ENCODE data around the gene LDLRAD4. TPM values are rescaled to one million over a fixed set of nuclear protein-coding genes. Genes with fewer than 3 reads are reported as not detected.

Gene LDLRAD4
- total RNA-seq (2021) (3.6 and 5.5 TPM in 2 replicates), Bru-seq, nascent RNA (percentile 33 among the genes with signal in this experiment), BruChase-seq, experiment 1, labeled RNA remaining after a 2-hour chase (percentile 40 among the genes with signal in this experiment), BruChase-seq, experiment 2, labeled RNA remaining after a 6-hour chase (percentile 35 among the genes with signal in this experiment)
- long read RNA-seq, partial matches to known transcripts = 3 of 10 reads
- long read RNA-seq, other reads (novel, unspliced or antisense) = 7 of 10 reads

DNA sequence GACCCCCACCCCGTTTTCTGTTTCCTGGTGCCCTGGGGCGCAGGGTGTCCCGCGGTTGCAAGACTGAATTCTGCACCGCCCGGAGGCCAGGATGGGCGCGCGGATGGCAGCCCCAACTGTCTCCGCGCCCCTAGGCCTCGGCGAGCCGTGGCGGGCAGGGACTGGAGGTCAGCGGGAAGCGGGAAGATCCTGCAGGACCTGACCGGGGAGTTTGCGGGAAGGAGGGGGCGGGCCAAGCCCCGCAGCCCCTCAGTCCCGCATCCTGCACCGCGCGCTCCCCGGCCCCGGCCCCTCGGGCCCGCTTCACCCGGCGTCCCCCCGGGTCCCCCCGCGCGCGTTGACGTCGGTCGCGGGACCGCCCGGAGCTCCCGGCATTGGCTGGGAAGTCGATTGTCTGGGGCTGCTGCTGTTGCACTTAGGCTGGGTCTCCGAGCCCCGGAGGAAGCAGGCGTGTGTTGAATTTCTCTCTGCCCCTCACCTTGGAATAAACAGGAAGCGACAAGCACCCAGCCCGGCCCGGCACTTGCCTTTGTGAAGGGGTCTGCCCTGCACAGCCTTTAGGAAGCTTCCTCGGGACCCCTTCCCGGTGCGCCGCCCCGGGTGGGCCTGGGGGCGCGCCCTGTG, at the start of gene LDLRAD4:
LDLRAD4 (plus strand) TSS at position 393 of the 624 bp plus-strand sequence.
- intact Hi-C loops (cut with micrococcal nuclease; ENCODE audit: unreplicated experiment) = loop anchor here (10.0 kb wide), 1 partner anchor 226 kb away; no protein-coding TSS in a partner anchor
- ChIA-PET CTCF (no interaction called here), POLR2A (ENCODE audit: low non-redundant PET) (no interaction called here)
- no TSS peak for BruUV-seq (replicated peaks)
- peak within 1 kb of the TSS; percentile 48 for H3K4me3 ChIP-seq (ENCODE audit: low read depth, low read length, poor library complexity, severe bottlenecking)
- H3K4me1 ChIP-seq (ENCODE audit: insufficient read depth, low read length, poor library complexity, severe bottlenecking) = peaks cover 23% of the 10 kb centered on the region
- DNase-seq (ENCODE audit: low spot score) = peak; percentile 32
- H3K27ac ChIP-seq (ENCODE audit: low read depth, low read length, poor library complexity, severe bottlenecking) = no peak within 1 kb of the TSS
- H3K36me3 ChIP-seq (ENCODE audit: insufficient read depth, low read length, poor library complexity, severe bottlenecking) = no peaks in the 10 kb centered on the region
- peaks cover 71% of the 10 kb centered on the region for H3K27me3 ChIP-seq (replicated peaks; ENCODE audit: insufficient read depth, low read depth, low read length, poor library complexity)
- H3K9me3 ChIP-seq (ENCODE audit: low read depth, low read length, poor library complexity, severe bottlenecking) = no peaks in the 10 kb centered on the region
- TF ChIP-seq EZH2 (IDR thresholded peaks at IDR 0.05; ENCODE audit: borderline replicate concordance, low read depth, low read length, poor library complexity, severe bottlenecking) = peak; percentile 88
- TF ChIP-seq, protein P1, sequence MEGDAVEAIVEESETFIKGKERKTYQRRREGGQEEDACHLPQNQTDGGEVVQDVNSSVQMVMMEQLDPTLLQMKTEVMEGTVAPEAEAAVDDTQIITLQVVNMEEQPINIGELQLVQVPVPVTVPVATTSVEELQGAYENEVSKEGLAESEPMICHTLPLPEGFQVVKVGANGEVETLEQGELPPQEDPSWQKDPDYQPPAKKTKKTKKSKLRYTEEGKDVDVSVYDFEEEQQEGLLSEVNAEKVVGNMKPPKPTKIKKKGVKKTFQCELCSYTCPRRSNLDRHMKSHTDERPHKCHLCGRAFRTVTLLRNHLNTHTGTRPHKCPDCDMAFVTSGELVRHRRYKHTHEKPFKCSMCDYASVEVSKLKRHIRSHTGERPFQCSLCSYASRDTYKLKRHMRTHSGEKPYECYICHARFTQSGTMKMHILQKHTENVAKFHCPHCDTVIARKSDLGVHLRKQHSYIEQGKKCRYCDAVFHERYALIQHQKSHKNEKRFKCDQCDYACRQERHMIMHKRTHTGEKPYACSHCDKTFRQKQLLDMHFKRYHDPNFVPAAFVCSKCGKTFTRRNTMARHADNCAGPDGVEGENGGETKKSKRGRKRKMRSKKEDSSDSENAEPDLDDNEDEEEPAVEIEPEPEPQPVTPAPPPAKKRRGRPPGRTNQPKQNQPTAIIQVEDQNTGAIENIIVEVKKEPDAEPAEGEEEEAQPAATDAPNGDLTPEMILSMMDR (conservative IDR thresholded peaks at IDR 0.05; ENCODE audit: low read depth, low read length) = no peak

GRCh38 chr18:13173578-13174145, 44.9 kb upstream of the LDLRAD4 start:
- intact Hi-C loops (cut with micrococcal nuclease; ENCODE audit: unreplicated experiment) = no loop called here
- H3K4me3 ChIP-seq (ENCODE audit: low read depth, low read length, poor library complexity, severe bottlenecking) = no peak overlapping the region
- no peaks in the 10 kb centered on the region for H3K27me3 ChIP-seq (replicated peaks; ENCODE audit: insufficient read depth, low read depth, low read length, poor library complexity)
- BruUV-seq (replicated peaks) = no TSS peak
- ChIA-PET CTCF (no interaction called here), POLR2A (ENCODE audit: low non-redundant PET) (no interaction called here)
- no peaks in the 10 kb centered on the region for H3K9me3 ChIP-seq (ENCODE audit: low read depth, low read length, poor library complexity, severe bottlenecking)
- no peak overlapping the region for H3K27ac ChIP-seq (ENCODE audit: low read depth, low read length, poor library complexity, severe bottlenecking)
- no peaks in the 10 kb centered on the region for H3K36me3 ChIP-seq (ENCODE audit: insufficient read depth, low read length, poor library complexity, severe bottlenecking)
- DNase-seq (ENCODE audit: low spot score) = no peak
- TF ChIP-seq, protein P1 (conservative IDR thresholded peaks at IDR 0.05; ENCODE audit: low read depth, low read length) = no peak
- TF ChIP-seq EZH2 (IDR thresholded peaks at IDR 0.05; ENCODE audit: borderline replicate concordance, low read depth, low read length, poor library complexity, severe bottlenecking) = no peak
- H3K4me1 ChIP-seq (ENCODE audit: insufficient read depth, low read length, poor library complexity, severe bottlenecking) = no peaks in the 10 kb centered on the region

- POLR2A ChIA-PET (ENCODE audit: low non-redundant PET) = no interaction called here
- TF ChIP-seq, protein P1 (conservative IDR thresholded peaks at IDR 0.05; ENCODE audit: low read depth, low read length) = no peak
- no peak for TF ChIP-seq EZH2 (IDR thresholded peaks at IDR 0.05; ENCODE audit: borderline replicate concordance, low read depth, low read length, poor library complexity, severe bottlenecking)
- no peak overlapping the region for H3K27ac ChIP-seq (ENCODE audit: low read depth, low read length, poor library complexity, severe bottlenecking)
- H3K27me3 ChIP-seq (replicated peaks; ENCODE audit: insufficient read depth, low read depth, low read length, poor library complexity) = no peaks in the 10 kb centered on the region
- H3K4me3 ChIP-seq (ENCODE audit: low read depth, low read length, poor library complexity, severe bottlenecking) = no peak overlapping the region
- BruUV-seq (replicated peaks) = no TSS peak
- no peak for DNase-seq (ENCODE audit: low spot score)
- H3K36me3 ChIP-seq (ENCODE audit: insufficient read depth, low read length, poor library complexity, severe bottlenecking) = no peaks in the 10 kb centered on the region
- CTCF ChIA-PET = no interaction called here
- no peaks in the 10 kb centered on the region for H3K9me3 ChIP-seq (ENCODE audit: low read depth, low read length, poor library complexity, severe bottlenecking)
- H3K4me1 ChIP-seq (ENCODE audit: insufficient read depth, low read length, poor library complexity, severe bottlenecking) = no peaks in the 10 kb centered on the region
- intact Hi-C loops (cut with micrococcal nuclease; ENCODE audit: unreplicated experiment) = no loop called here
Observed at GRCh38 chr18:13175266-13175665, 43.3 kb upstream of the LDLRAD4 start.

Data from A673 (cell line).